ENCODE results near the gene ARHGEF10L.

DNA sequence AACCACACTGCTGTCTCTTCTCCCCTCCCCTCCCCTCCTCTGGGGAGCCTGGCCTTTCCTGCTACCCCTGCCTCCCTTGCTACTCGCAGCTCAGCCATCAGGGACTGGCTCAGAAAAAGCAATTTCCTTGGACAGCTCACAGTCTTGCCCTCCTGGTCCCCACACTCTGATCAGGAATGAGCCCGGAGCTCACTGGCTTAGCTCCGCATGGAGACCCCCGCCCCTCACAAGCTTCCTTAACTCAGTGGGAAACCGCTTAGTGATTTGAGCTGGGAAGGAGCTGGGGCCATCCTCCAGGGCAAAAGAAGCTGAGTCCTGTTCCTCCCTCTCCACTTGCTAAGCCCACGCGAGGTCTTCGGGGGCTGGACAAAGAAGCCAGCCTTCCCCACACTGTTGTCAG lies 145.3 kb downstream of the ARHGEF10L start:
- no peak for TF ChIP-seq CTCF (IDR thresholded peaks at IDR 0.05)
- no peak for TF ChIP-seq POLR2A (IDR thresholded peaks at IDR 0.05)

Measured in prostate gland (tissue), 2 donors.